Measurements from ENCODE around the gene RBM38. TPM values are rescaled to one million over a fixed set of nuclear protein-coding genes. Genes with fewer than 3 reads are reported as not detected.

The RBM38 gene
- polyA plus RNA-seq, 2 of the 4 experiments (the other 2 are of a cell fraction), result 6.6 to 14.2 TPM

DNA sequence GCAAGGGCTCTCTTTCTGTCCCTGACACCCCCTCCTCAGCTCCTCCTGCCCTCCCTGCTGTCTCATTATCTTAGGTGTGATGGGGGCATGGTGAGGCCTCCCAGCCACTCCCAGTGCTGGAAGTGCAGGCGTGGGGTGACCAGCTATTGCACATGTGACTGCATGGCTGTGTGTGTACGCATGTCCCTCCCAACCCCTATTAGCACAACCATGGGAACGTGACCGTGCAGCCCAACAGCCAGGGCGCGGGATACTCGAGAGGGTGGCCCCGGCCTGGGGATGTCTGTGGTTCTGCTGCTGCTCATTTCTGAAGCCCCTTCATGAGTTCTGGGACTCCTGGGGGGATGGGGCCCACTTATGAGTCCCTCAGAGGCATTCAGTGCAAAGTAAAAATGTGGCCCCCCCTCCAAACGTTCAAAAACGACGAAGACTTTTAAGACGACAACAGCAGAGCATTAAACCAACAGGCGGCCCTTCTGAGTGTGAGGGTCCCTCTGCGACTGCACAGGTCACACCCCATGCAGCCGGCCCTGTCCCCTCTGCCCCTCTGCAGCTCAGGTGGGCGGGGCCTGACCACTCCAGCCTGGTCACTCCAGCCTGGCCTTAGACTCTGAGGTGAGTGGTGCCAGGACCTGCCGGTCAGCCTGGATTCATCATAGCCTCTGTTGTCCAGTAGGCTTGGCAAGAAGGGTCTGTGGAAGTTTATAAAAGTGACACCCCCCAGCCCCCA is 51.1 kb downstream of the RBM38 start (continued):
- TF ChIP-seq HOXB5 (CRISPR knock-in tag; IDR thresholded peaks at IDR 0.05) (no peak), HOXA7 (CRISPR knock-in tag; IDR thresholded peaks at IDR 0.05) (no peak)

- no peak overlapping the region for H3K4me3 ChIP-seq
- no peak overlapping the region for H3K4me2 ChIP-seq
- TF ChIP-seq RARB (CRISPR knock-in tag; IDR thresholded peaks at IDR 0.05), result no peak
- TF ChIP-seq, protein P1, sequence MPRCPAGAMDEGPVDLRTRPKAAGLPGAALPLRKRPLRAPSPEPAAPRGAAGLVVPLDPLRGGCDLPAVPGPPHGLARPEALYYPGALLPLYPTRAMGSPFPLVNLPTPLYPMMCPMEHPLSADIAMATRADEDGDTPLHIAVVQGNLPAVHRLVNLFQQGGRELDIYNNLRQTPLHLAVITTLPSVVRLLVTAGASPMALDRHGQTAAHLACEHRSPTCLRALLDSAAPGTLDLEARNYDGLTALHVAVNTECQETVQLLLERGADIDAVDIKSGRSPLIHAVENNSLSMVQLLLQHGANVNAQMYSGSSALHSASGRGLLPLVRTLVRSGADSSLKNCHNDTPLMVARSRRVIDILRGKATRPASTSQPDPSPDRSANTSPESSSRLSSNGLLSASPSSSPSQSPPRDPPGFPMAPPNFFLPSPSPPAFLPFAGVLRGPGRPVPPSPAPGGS (IDR thresholded peaks at IDR 0.05), result no peak
- TF ChIP-seq EHF (CRISPR knock-in tag; IDR thresholded peaks at IDR 0.05), result no peak
- no peak for TF ChIP-seq POLR2A (IDR thresholded peaks at IDR 0.05; ENCODE audit: low read length)
- no peak for TF ChIP-seq FOSB (CRISPR knock-in tag; IDR thresholded peaks at IDR 0.05)
- no peak for TF ChIP-seq MAFK (IDR thresholded peaks at IDR 0.05; ENCODE audit: partially characterized antibody)
- no peak for TF ChIP-seq PBX3 (IDR thresholded peaks at IDR 0.05)
- TF ChIP-seq HDAC2 (IDR thresholded peaks at IDR 0.05), result no peak
- TF ChIP-seq SMC3 (IDR thresholded peaks at IDR 0.05), result no peak
- TF ChIP-seq POLR2AphosphoS2 (conservative IDR thresholded peaks at IDR 0.05; ENCODE audit: low read length), result no peak
- TF ChIP-seq KDM1A (IDR thresholded peaks at IDR 0.05; ENCODE audit: low read depth), result no peak
- no peak for TF ChIP-seq ESRRA (IDR thresholded peaks at IDR 0.05; ENCODE audit: borderline replicate concordance, low read length)
- TF ChIP-seq, protein P2, sequence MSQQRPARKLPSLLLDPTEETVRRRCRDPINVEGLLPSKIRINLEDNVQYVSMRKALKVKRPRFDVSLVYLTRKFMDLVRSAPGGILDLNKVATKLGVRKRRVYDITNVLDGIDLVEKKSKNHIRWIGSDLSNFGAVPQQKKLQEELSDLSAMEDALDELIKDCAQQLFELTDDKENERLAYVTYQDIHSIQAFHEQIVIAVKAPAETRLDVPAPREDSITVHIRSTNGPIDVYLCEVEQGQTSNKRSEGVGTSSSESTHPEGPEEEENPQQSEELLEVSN (IDR thresholded peaks at IDR 0.05; ENCODE audit: borderline replicate concordance, low read depth), result no peak
- TF ChIP-seq JUN (IDR thresholded peaks at IDR 0.05), result no peak
- H3K9me3 ChIP-seq, result peaks cover 5% of the 10 kb centered on the region; the same call in 2 of the 3 replicates
- DNase-seq (ENCODE audit: low read depth in 1 of 2, low spot score in 1 of 2) (no peak), FAIRE-seq (no peak), ATAC-seq (no peak)
- CTCF ChIA-PET, result interaction anchor here (1.1 kb wide), 1 partner anchor 31 kb away, joined by 3 read pairs; no protein-coding TSS in a partner anchor
- H3K27ac ChIP-seq, result no peak overlapping the region
- H3K4me1 ChIP-seq, result peaks cover 3% of the 10 kb centered on the region; the same call in 1 of the 3 replicates
- WGBS (ENCODE audit: missing lambda C conversion rate), result 76% methylated on average over 7 of the region's 9 CpGs
- POLR2A ChIA-PET, result no interaction called here
These were observed 51.7 kb downstream of the RBM38 start for GRCh38 chr20:57442888-57443239.

- peaks cover 5% of the 10 kb centered on the region; the same call in 2 of the 3 replicates for H3K9me3 ChIP-seq
- POLR2A ChIA-PET, result no interaction called here
- no peak overlapping the region for H3K4me3 ChIP-seq
- H3K4me1 ChIP-seq, result peaks cover 3% of the 10 kb centered on the region; the same call in 1 of the 3 replicates
- no peak for DNase-seq (ENCODE audit: low read depth in 1 of 2, low spot score in 1 of 2)
- FAIRE-seq, result no peak
- no peak overlapping the region for H3K4me2 ChIP-seq
- TF ChIP-seq ZFP36 (IDR thresholded peaks at IDR 0.05; ENCODE audit: borderline replicate concordance, partially characterized antibody) (peak; percentile 68), REST (IDR thresholded peaks at IDR 0.05) (no peak), RARB (CRISPR knock-in tag; IDR thresholded peaks at IDR 0.05) (no peak)
- TF ChIP-seq, protein P3, sequence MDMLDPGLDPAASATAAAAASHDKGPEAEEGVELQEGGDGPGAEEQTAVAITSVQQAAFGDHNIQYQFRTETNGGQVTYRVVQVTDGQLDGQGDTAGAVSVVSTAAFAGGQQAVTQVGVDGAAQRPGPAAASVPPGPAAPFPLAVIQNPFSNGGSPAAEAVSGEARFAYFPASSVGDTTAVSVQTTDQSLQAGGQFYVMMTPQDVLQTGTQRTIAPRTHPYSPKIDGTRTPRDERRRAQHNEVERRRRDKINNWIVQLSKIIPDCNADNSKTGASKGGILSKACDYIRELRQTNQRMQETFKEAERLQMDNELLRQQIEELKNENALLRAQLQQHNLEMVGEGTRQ (IDR thresholded peaks at IDR 0.05), result no peak
- TF ChIP-seq, protein P2 (IDR thresholded peaks at IDR 0.05; ENCODE audit: borderline replicate concordance, low read depth), result no peak
- no peak overlapping the region for H3K27ac ChIP-seq
- WGBS (ENCODE audit: missing lambda C conversion rate), result 80% methylated on average over 18 of the region's 18 CpGs
- ATAC-seq, result no peak
- CTCF ChIA-PET, result interaction anchor here (1.1 kb wide), 1 partner anchor 30 kb away, joined by 3 read pairs; no protein-coding TSS in a partner anchor
These were observed 52.4 kb downstream of the RBM38 start for GRCh38 chr20:57443349-57444265.
